Hepatocyte (in vitro differentiated cells): Measurements from ENCODE around the gene TRMT61A.

Source experiments
- CTCF ChIP-seq: fragments of 200-600 bp; sonication (generic); IDR thresholded peaks from 2 replicates; pipeline ENCODE4 v1.5.1; 2016; ENCODE audit warnings: antibody characterized with exemption, mild to moderate bottlenecking; ENCODE audit not compliant: poor library complexity
- EZH2 ChIP-seq: fragments of 200-600 bp; sonication (generic); IDR thresholded peaks from 2 replicates; pipeline ENCODE4 v1.6.1; 2016; ENCODE audit warnings: antibody characterized with exemption, mild to moderate bottlenecking, borderline replicate concordance
- EZH2phosphoT487 ChIP-seq: fragments of 200-600 bp; sonication (generic); IDR thresholded peaks from one replicate; pipeline ENCODE4 v1.6.1; 2018; ENCODE audit warnings: antibody characterized with exemption, mild to moderate bottlenecking, low read depth, moderate library complexity; ENCODE audit not compliant: unreplicated experiment, severe bottlenecking

GRCh38 chr14:103548463-103549351, 19.7 kb downstream of the TRMT61A start:
- TF ChIP-seq EZH2 (no peak), CTCF (no peak), EZH2phosphoT487 (no peak)
